Colon (tissue), 2 donors: ENCODE data around the gene SYT14.
A peak's percentile ranks its signal among the peaks of the same experiment; 100 is the strongest.
"Not testable (repeated sequence)": the region's sequence is repeated elsewhere in the genome, so short reads cannot be mapped to it uniquely, and the experiment has no call there.

Experiments used
- FAIRE-seq: peaks from 2 replicates; lab custom pipeline; 2012; peaks lifted over from hg19 to GRCh38; lab: Jason Lieb, UNC
- donor health status: control.
- donor health status: control.

SYT14 gene

GRCh38 chr1:209945377-209945776 is 7.4 kb downstream of the SYT14 start:
- FAIRE-seq, result no peak

- FAIRE-seq, result no peak
Measured at GRCh38 chr1:209948155-209948554, 10.1 kb downstream of the SYT14 start.

- no peak for FAIRE-seq
Measured at GRCh38 chr1:209956116-209956515, 18.1 kb downstream of the SYT14 start.

- no peak for FAIRE-seq
Measured at GRCh38 chr1:209959623-209960022, 21.6 kb downstream of the SYT14 start.

- no peak for FAIRE-seq
Measured at GRCh38 chr1:209960926-209961325, 22.9 kb downstream of the SYT14 start.

- FAIRE-seq, result no peak
Measured at GRCh38 chr1:209962388-209962787, 24.4 kb downstream of the SYT14 start.

- no peak for FAIRE-seq
Measured at GRCh38 chr1:209962856-209963255, 24.8 kb downstream of the SYT14 start.

GRCh38 chr1:209965996-209966395 is 28.0 kb downstream of the SYT14 start:
- FAIRE-seq, result no peak

GRCh38 chr1:209978721-209979120 is 40.7 kb downstream of the SYT14 start:
- not testable (repeated sequence) for FAIRE-seq

GRCh38 chr1:209983953-209984352 is 45.9 kb downstream of the SYT14 start:
- no peak for FAIRE-seq

- FAIRE-seq, result no peak
Measured at GRCh38 chr1:209985002-209985401, 47.0 kb downstream of the SYT14 start.

- FAIRE-seq, result no peak
Measured at GRCh38 chr1:209988706-209989105, 50.7 kb downstream of the SYT14 start.

- FAIRE-seq, result peak; percentile 68
Measured at GRCh38 chr1:209989525-209989924, 51.5 kb downstream of the SYT14 start.

GRCh38 chr1:209993061-209993830 is 55.2 kb downstream of the SYT14 start:
- FAIRE-seq, result no peak

GRCh38 chr1:209996348-209996747 is 58.3 kb downstream of the SYT14 start:
- no peak for FAIRE-seq

GRCh38 chr1:209999005-209999404 is 61.0 kb downstream of the SYT14 start:
- no peak for FAIRE-seq

- no peak for FAIRE-seq
Measured at GRCh38 chr1:210001751-210002150, 63.7 kb downstream of the SYT14 start.

- FAIRE-seq, result no peak
Measured at GRCh38 chr1:210003501-210003900, 65.5 kb downstream of the SYT14 start.

- FAIRE-seq, result no peak
Measured at GRCh38 chr1:210010161-210010560, 72.1 kb downstream of the SYT14 start.

GRCh38 chr1:210021145-210021860 is 83.3 kb downstream of the SYT14 start:
- FAIRE-seq, result no peak

GRCh38 chr1:210022044-210022443 is 84.0 kb downstream of the SYT14 start:
- FAIRE-seq, result no peak

- no peak for FAIRE-seq
Measured at GRCh38 chr1:210024282-210024681, 86.3 kb downstream of the SYT14 start.

GRCh38 chr1:210024996-210025395 is 87.0 kb downstream of the SYT14 start:
- FAIRE-seq, result no peak

- no peak for FAIRE-seq
Measured at GRCh38 chr1:210025870-210026269, 87.9 kb downstream of the SYT14 start.
